Measurements from ENCODE around the gene MEPCE.
"Not testable (repeated sequence)": the region's sequence is repeated elsewhere in the genome, so short reads cannot be mapped to it uniquely, and the experiment has no call there.

The MEPCE gene

GRCh38 chr7:100429637-100430492, at the start of gene MEPCE:
MEPCE (plus strand) TSS chr7:100429831; CDS start chr7:100430019, 188 bp downstream.
- no peak within 1 kb of the TSS for H3K4me3 ChIP-seq (IDR thresholded peaks at IDR 0.05; ENCODE audit: insufficient read depth, low read depth, low read length)
- peaks cover 40% of the 10 kb centered on the region for H3K4me1 ChIP-seq (ENCODE audit: low read depth, poor library complexity, severe bottlenecking)
- no peaks in the 10 kb centered on the region for H3K27me3 ChIP-seq (ENCODE audit: insufficient read depth, low read depth)
- peaks cover 4% of the 10 kb centered on the region; the same call in 1 of the 2 replicates for H3K36me3 ChIP-seq (ENCODE audit: insufficient read depth)
- peak within 1 kb of the TSS; percentile 80 for H3K4me2 ChIP-seq
- H3K79me2 ChIP-seq (ENCODE audit: insufficient read depth, low read depth), result peaks cover 40% of the 10 kb centered on the region
- peak within 1 kb of the TSS; percentile 87 for H3K9ac ChIP-seq
- peak within 1 kb of the TSS; percentile 92 for H3K27ac ChIP-seq
- TF ChIP-seq, protein P1, sequence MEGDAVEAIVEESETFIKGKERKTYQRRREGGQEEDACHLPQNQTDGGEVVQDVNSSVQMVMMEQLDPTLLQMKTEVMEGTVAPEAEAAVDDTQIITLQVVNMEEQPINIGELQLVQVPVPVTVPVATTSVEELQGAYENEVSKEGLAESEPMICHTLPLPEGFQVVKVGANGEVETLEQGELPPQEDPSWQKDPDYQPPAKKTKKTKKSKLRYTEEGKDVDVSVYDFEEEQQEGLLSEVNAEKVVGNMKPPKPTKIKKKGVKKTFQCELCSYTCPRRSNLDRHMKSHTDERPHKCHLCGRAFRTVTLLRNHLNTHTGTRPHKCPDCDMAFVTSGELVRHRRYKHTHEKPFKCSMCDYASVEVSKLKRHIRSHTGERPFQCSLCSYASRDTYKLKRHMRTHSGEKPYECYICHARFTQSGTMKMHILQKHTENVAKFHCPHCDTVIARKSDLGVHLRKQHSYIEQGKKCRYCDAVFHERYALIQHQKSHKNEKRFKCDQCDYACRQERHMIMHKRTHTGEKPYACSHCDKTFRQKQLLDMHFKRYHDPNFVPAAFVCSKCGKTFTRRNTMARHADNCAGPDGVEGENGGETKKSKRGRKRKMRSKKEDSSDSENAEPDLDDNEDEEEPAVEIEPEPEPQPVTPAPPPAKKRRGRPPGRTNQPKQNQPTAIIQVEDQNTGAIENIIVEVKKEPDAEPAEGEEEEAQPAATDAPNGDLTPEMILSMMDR (conservative IDR thresholded peaks at IDR 0.05; ENCODE audit: low read depth, low read length), result no peak; the same call in 1 of the 2 replicates
- H2AFZ ChIP-seq (ENCODE audit: low read depth), result peak within 1 kb of the TSS; percentile 88
- no peaks in the 10 kb centered on the region for H4K20me1 ChIP-seq (ENCODE audit: insufficient read depth)

DNA sequence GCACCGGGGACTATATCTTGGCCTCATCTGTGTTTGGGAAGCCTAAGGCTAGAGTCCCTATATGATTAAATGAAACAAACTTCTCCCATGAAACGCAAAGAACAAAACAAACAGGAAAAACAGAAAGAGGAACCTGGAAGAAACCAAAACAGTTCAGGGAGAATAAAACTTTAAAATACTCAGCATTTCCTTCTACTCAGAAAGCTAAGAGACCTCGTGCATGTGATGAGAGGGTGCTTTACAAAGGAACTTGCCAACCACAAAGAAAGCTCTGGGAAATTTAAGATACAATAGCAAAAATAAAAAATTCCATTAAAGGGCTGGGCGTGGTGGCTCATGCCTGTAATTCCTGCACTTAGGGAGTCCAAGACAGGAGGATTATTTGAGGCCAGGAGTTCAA, 49.4 kb upstream of the MEPCE start:
- no peaks in the 10 kb centered on the region for H3K4me1 ChIP-seq (ENCODE audit: low read depth, poor library complexity, severe bottlenecking)
- no peaks in the 10 kb centered on the region for H3K27me3 ChIP-seq (ENCODE audit: insufficient read depth, low read depth)
- H3K4me2 ChIP-seq, result no peak overlapping the region
- H3K79me2 ChIP-seq (ENCODE audit: insufficient read depth, low read depth), result no peaks in the 10 kb centered on the region
- H3K27ac ChIP-seq, result no peak overlapping the region
- no peak overlapping the region for H2AFZ ChIP-seq (ENCODE audit: low read depth)
- no peaks in the 10 kb centered on the region for H3K36me3 ChIP-seq (ENCODE audit: insufficient read depth)
- no peaks in the 10 kb centered on the region for H4K20me1 ChIP-seq (ENCODE audit: insufficient read depth)
- TF ChIP-seq, protein P1 (conservative IDR thresholded peaks at IDR 0.05; ENCODE audit: low read depth, low read length), result no peak
- no peak overlapping the region for H3K4me3 ChIP-seq (IDR thresholded peaks at IDR 0.05; ENCODE audit: insufficient read depth, low read depth, low read length)
- H3K9ac ChIP-seq, result no peak overlapping the region

DNA sequence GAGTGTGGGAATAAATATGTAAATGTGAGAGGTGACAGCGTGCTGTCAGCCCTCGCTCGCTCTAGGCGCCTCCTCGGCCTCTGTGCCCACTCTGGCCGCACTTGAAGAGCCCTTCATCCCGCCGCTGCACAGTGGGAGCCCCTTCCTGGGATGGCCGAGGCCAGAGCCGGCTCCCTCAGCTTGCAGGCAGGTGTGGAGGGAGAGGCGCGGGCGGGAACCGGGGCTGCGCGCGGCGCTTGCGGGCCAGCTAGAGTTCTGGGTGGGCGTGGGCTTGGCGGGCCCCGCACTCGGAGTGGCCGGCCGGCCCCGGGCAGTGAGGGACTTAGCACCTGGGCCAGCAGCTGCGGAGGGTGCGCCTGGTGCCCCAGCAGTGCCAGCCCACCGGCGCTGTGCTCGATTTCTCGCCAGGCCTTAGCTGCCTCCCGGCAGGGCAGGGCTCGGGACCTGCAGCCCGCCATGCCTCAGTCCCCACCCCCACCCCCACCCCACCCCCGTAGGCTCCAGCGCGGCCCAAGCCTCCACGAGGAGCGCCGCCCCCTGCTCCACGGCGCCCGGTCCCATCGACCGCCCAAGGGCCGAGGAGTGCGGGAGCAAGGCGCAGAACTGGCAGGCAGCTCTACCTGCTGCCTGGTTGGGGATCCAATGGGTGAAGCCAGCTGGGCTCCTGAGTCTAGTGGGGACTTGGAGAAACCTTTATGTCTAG, 47.9 kb upstream of the MEPCE start:
- H3K4me2 ChIP-seq; H3K79me2 ChIP-seq (ENCODE audit: insufficient read depth, low read depth); H2AFZ ChIP-seq (ENCODE audit: low read depth); H3K9ac ChIP-seq; H3K36me3 ChIP-seq (ENCODE audit: insufficient read depth); H4K20me1 ChIP-seq (ENCODE audit: insufficient read depth); H3K4me3 ChIP-seq (IDR thresholded peaks at IDR 0.05; ENCODE audit: insufficient read depth, low read depth, low read length); H3K27ac ChIP-seq; H3K27me3 ChIP-seq (ENCODE audit: insufficient read depth, low read depth); H3K4me1 ChIP-seq (ENCODE audit: low read depth, poor library complexity, severe bottlenecking): not testable (repeated sequence)

GRCh38 chr7:100382234-100382853, 47.3 kb upstream of the MEPCE start:
- not testable (repeated sequence) for H3K36me3 ChIP-seq (ENCODE audit: insufficient read depth); H3K4me2 ChIP-seq; H3K79me2 ChIP-seq (ENCODE audit: insufficient read depth, low read depth); H2AFZ ChIP-seq (ENCODE audit: low read depth); H3K27me3 ChIP-seq (ENCODE audit: insufficient read depth, low read depth); H4K20me1 ChIP-seq (ENCODE audit: insufficient read depth); H3K4me1 ChIP-seq (ENCODE audit: low read depth, poor library complexity, severe bottlenecking); H3K27ac ChIP-seq; H3K9ac ChIP-seq; H3K4me3 ChIP-seq (IDR thresholded peaks at IDR 0.05; ENCODE audit: insufficient read depth, low read depth, low read length)

DNA sequence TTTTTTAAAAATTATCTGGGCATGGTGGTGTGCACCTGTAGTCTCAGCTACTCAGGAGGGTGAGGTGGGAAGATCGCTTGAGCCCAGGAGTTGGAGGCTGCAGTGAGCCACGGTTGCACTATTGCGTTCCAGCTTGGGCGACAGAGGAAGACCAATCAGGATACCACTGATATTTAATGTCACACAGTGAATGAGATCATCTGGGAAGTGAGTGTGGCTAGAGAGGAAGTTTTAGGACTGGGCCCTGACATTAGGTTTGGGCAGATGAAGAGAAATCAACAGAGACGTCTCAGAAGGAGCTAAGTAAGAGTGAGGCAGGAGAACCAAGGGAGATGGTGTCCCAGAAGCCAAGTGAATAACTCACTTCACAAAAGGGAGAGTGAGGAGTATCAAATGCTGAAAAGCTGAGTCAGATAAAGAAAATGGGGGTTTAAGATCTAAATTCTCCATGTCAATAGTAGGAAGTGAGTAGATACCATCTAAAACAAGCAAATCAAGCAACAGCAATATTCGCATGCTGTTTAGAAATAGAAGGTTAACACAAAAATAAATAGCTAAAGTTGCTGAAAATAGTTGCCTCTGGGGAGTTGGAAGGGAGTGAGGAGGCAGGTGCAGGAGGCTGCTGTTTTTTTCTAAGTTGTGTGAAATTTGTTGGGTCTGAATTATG, 44.9 kb upstream of the MEPCE start:
- H3K4me3 ChIP-seq (IDR thresholded peaks at IDR 0.05; ENCODE audit: insufficient read depth, low read depth, low read length), result no peak overlapping the region
- no peaks in the 10 kb centered on the region for H3K27me3 ChIP-seq (ENCODE audit: insufficient read depth, low read depth)
- no peaks in the 10 kb centered on the region for H3K36me3 ChIP-seq (ENCODE audit: insufficient read depth)
- no peaks in the 10 kb centered on the region for H3K4me1 ChIP-seq (ENCODE audit: low read depth, poor library complexity, severe bottlenecking)
- no peaks in the 10 kb centered on the region for H3K79me2 ChIP-seq (ENCODE audit: insufficient read depth, low read depth)
- no peaks in the 10 kb centered on the region for H4K20me1 ChIP-seq (ENCODE audit: insufficient read depth)
- no peak overlapping the region for H3K9ac ChIP-seq
- H3K4me2 ChIP-seq, result no peak overlapping the region
- no peak overlapping the region for H2AFZ ChIP-seq (ENCODE audit: low read depth)
- TF ChIP-seq, protein P1 (conservative IDR thresholded peaks at IDR 0.05; ENCODE audit: low read depth, low read length), result no peak
- H3K27ac ChIP-seq, result no peak overlapping the region
